Effector CD8-positive, alpha-beta T cell (primary cell): ENCODE data around the gene WDR41.
"Not testable (repeated sequence)": the region's sequence is repeated elsewhere in the genome, so short reads cannot be mapped to it uniquely, and the experiment has no call there.

Experiments
- DNase-seq: peaks from one replicate; lab custom pipeline; 2025; lab: John Stamatoyannopoulos, UW

WDR41 gene

GRCh38 chr5:77402796-77403195, 89.3 kb downstream of the WDR41 start:
- no peak for DNase-seq

GRCh38 chr5:77400645-77401044, 91.5 kb downstream of the WDR41 start:
- DNase-seq = no peak

GRCh38 chr5:77398896-77399295, 93.2 kb downstream of the WDR41 start:
- no peak for DNase-seq

- DNase-seq = no peak
Observed at GRCh38 chr5:77398458-77398857, 93.7 kb downstream of the WDR41 start.

- DNase-seq = no peak
Observed at GRCh38 chr5:77397686-77398292, 94.3 kb downstream of the WDR41 start.

- no peak for DNase-seq
Observed at GRCh38 chr5:77396017-77396416, 96.1 kb downstream of the WDR41 start.

GRCh38 chr5:77394064-77394715, 97.9 kb downstream of the WDR41 start:
- no peak for DNase-seq

GRCh38 chr5:77391240-77391765, 100.8 kb downstream of the WDR41 start:
- no peak for DNase-seq

- no peak for DNase-seq
Observed at GRCh38 chr5:77390795-77391194, 101.3 kb downstream of the WDR41 start.

- no peak for DNase-seq
Observed at GRCh38 chr5:77390221-77390620, 101.9 kb downstream of the WDR41 start.

- no peak for DNase-seq
Observed at GRCh38 chr5:77389746-77390145, 102.4 kb downstream of the WDR41 start.

GRCh38 chr5:77386340-77386739, 105.8 kb downstream of the WDR41 start:
- not testable (repeated sequence) for DNase-seq

GRCh38 chr5:77383336-77383735, 108.8 kb downstream of the WDR41 start:
- not testable (repeated sequence) for DNase-seq
